GM23338 (cell line): ENCODE data around the gene LATS1. TPM values are rescaled to one million over a fixed set of nuclear protein-coding genes. Genes with fewer than 3 reads are reported as not detected.
A peak's percentile ranks its signal among the peaks of the same experiment; 100 is the strongest.

Experiments used
- ATAC-seq: fragments of 200-7000 bp; cut with Tn5 transposase; 3 replicates; pipeline ENCODE4 v1.9.1; 2020
- DNase-seq: peaks from one replicate; pipeline ENCODE4 v3.0.0-alpha.2; 2015; ENCODE audit warnings: low spot score
- H2AFZ ChIP-seq: fragments of 200-600 bp; sonication (generic); 2 replicates; pipeline ENCODE4 v1.8.0; 2016; ENCODE audit warnings: antibody characterized with exemption, mild to moderate bottlenecking, moderate library complexity
- H3F3A ChIP-seq: fragments of 200-600 bp; sonication (generic); replicated peaks from 2 replicates; pipeline ENCODE4 v1.8.0; 2017; ENCODE audit warnings: antibody characterized with exemption, mixed run types, low read depth
- H3K27ac ChIP-seq: fragments of 200-600 bp; sonication (generic); 2 replicates; pipeline ENCODE4 v1.6.1; 2016; ENCODE audit warnings: low read depth
- H3K27me3 ChIP-seq: fragments of 200-600 bp; sonication (generic); 2 replicates; pipeline ENCODE4 v1.8.0; 2016; ENCODE audit warnings: mild to moderate bottlenecking, mixed run types, moderate library complexity; ENCODE audit not compliant: insufficient read depth
- H3K36me3 ChIP-seq: fragments of 200-600 bp; sonication (generic); 2 replicates; pipeline ENCODE4 v1.8.0; 2016; ENCODE audit warnings: mild to moderate bottlenecking; ENCODE audit not compliant: insufficient read depth
- H3K4me1 ChIP-seq: fragments of 200-600 bp; sonication (generic); 2 replicates; pipeline ENCODE4 v1.8.0; 2016; ENCODE audit warnings: mild to moderate bottlenecking, moderate library complexity; ENCODE audit not compliant: insufficient read depth
- H3K4me2 ChIP-seq: fragments of 200-600 bp; sonication (generic); 2 replicates; pipeline ENCODE4 v1.7.1; 2017; ENCODE audit warnings: mixed run types
- H3K4me3 ChIP-seq: fragments of 200-600 bp; sonication (generic); 2 replicates; pipeline ENCODE4 v1.6.1; 2016; ENCODE audit warnings: mixed run types
- H3K79me2 ChIP-seq: fragments of 200-600 bp; sonication (generic); replicated peaks from 2 replicates; pipeline ENCODE4 v1.8.0; 2017; ENCODE audit warnings: mild to moderate bottlenecking; ENCODE audit not compliant: insufficient read depth
- H3K9me2 ChIP-seq: fragments of 200-600 bp; sonication (generic); 2 replicates; pipeline ENCODE4 v1.8.0; 2017; ENCODE audit not compliant: insufficient read depth
- H4K20me1 ChIP-seq: fragments of 200-600 bp; sonication (generic); replicated peaks from 2 replicates; pipeline ENCODE4 v1.8.0; 2017; ENCODE audit warnings: mild to moderate bottlenecking; ENCODE audit not compliant: insufficient read depth
- H3K27ac Mint-ChIP-seq: 2 replicates; pipeline ENCODE4 v1.8.0; 2020; ENCODE audit warnings: inconsistent platforms, mild to moderate bottlenecking, moderate library complexity, mixed read lengths
- H3K27me3 Mint-ChIP-seq: 3 replicates; pipeline ENCODE4 v1.8.0; 2022; ENCODE audit warnings: low read depth, mild to moderate bottlenecking, moderate library complexity, mixed read lengths, inconsistent platforms; ENCODE audit not compliant: insufficient read depth, poor library complexity
- H3K36me3 Mint-ChIP-seq: 3 replicates; pipeline ENCODE4 v1.8.0; 2021; ENCODE audit warnings: low read depth, mild to moderate bottlenecking, inconsistent platforms, moderate library complexity, mixed read lengths
- H3K4me1 Mint-ChIP-seq: 3 replicates; pipeline ENCODE4 v1.8.0; 2020; ENCODE audit warnings: mild to moderate bottlenecking, inconsistent platforms, mixed read lengths
- H3K4me3 Mint-ChIP-seq: 3 replicates; pipeline ENCODE4 v1.8.0; 2021; ENCODE audit warnings: moderate library complexity, mild to moderate bottlenecking, inconsistent platforms, mixed read lengths
- H3K9me3 Mint-ChIP-seq: 3 replicates; pipeline ENCODE4 v1.8.0; 2020; ENCODE audit warnings: moderate library complexity, mild to moderate bottlenecking, inconsistent platforms, mixed read lengths
- CREB1 ChIP-seq: fragments of 250-450 bp; sonication (Bioruptor Pico); IDR thresholded peaks from 2 replicates; pipeline ENCODE4 v1.5.0; 2020; ENCODE audit warnings: low read depth, mild to moderate bottlenecking, moderate library complexity
- CTCF ChIP-seq, 2 experiments: fragments of 200-600 bp in 1 of 2; sonication (generic) in 1 of 2; conservative IDR thresholded peaks; 2 replicates each; pipeline versions ENCODE4 v1.5.1 to v1.6.1; 2016 to 2017; ENCODE audit warnings: antibody characterized with exemption in 2 of 2, low read depth in 2 of 2, mild to moderate bottlenecking in 2 of 2, moderate library complexity in 1 of 2
- ETS1 ChIP-seq: IDR thresholded peaks from 2 replicates; pipeline ENCODE4 v1.6.1; 2016; ENCODE audit warnings: antibody characterized with exemption
- EZH2 ChIP-seq: fragments of 200-600 bp; sonication (generic); IDR thresholded peaks from one replicate; pipeline ENCODE4 v1.8.0; 2017; ENCODE audit warnings: antibody characterized with exemption, mild to moderate bottlenecking, low read depth; ENCODE audit not compliant: unreplicated experiment
- EZH2phosphoT487 ChIP-seq: fragments of 200-600 bp; sonication (generic); IDR thresholded peaks from one replicate; pipeline ENCODE4 v1.8.1; 2018; ENCODE audit warnings: antibody characterized with exemption; ENCODE audit not compliant: unreplicated experiment
- JUNB ChIP-seq: IDR thresholded peaks from one replicate; pipeline ENCODE4 v1.6.1; 2016; ENCODE audit warnings: antibody characterized with exemption; ENCODE audit not compliant: unreplicated experiment
- NANOG ChIP-seq: IDR thresholded peaks from 2 replicates; pipeline ENCODE4 v1.6.1; 2016; ENCODE audit warnings: antibody characterized with exemption, borderline replicate concordance
- POLR2AphosphoS5 ChIP-seq: IDR thresholded peaks from 2 replicates; pipeline ENCODE4 v1.6.1; 2016; ENCODE audit warnings: antibody characterized with exemption, low read depth
- STAT1 ChIP-seq: IDR thresholded peaks from one replicate; pipeline ENCODE4 v1.6.1; 2016; ENCODE audit warnings: antibody characterized with exemption; ENCODE audit not compliant: unreplicated experiment
- ZNF114 ChIP-seq: fragments of 250-450 bp; sonication (Bioruptor Pico); IDR thresholded peaks from 2 replicates; pipeline ENCODE4 v1.5.0; 2020; ENCODE audit warnings: mild to moderate bottlenecking, moderate library complexity
- ZNF331 ChIP-seq: fragments of 250-450 bp; sonication (Bioruptor Pico); IDR thresholded peaks from 2 replicates; pipeline ENCODE4 v1.5.0; 2020; ENCODE audit warnings: low read depth, mild to moderate bottlenecking, moderate library complexity
- ZNF462 ChIP-seq: fragments of 250-450 bp; sonication (Bioruptor Pico); IDR thresholded peaks from 2 replicates; pipeline ENCODE4 v1.5.0; 2020; ENCODE audit warnings: mild to moderate bottlenecking, moderate library complexity
- long read RNA-seq: library from polyadenylated mRNA; unstranded; transcript quantifications from one replicate; pipeline ENCODE4 v2.0.0, GENCODE V29; 2020; ENCODE audit not compliant: unreplicated experiment
- polyA plus RNA-seq: library from polyadenylated mRNA; unstranded; fragments of >200 nt; fragmentation: Nextera tagmentation; extraction: Ambion mirVana; gene quantifications from 2 replicates; pipeline ENCODE4 v1.2.1, GENCODE V29; 2016
- total RNA-seq: library from RNA; depleted of rRNA; stranded (reverse); fragments of >200 nt; shearing (Covaris generic); gene quantifications from 2 replicates; pipeline ENCODE4 v1.2.3, GENCODE V29; 2014; rRNA removed

Gene LATS1
- total RNA-seq (17.2 and 18.8 TPM in 2 replicates), polyA plus RNA-seq (6.7 and 7.5 TPM in 2 replicates)
- long read RNA-seq, partial matches to known transcripts = 3 of 5 reads
- long read RNA-seq, other reads (novel, unspliced or antisense) = 2 of 5 reads

- peak within 1 kb of the TSS; percentile 96 for H3K27ac ChIP-seq
- Mint-ChIP-seq H3K27me3 (peaks cover 1% of the 10 kb centered on the region), H3K9me3 (no peaks in the 10 kb centered on the region), H3K4me1 (peaks cover 11% of the 10 kb centered on the region), H3K27ac (peak within 1 kb of the TSS; percentile 95), H3K4me3 (peak within 1 kb of the TSS; percentile 85), H3K36me3 (peaks cover 4% of the 10 kb centered on the region; the same call in 2 of the 3 replicates)
- H3K27me3 ChIP-seq = no peaks in the 10 kb centered on the region
- H3K9me2 ChIP-seq = no peaks in the 10 kb centered on the region
- peak within 1 kb of the TSS; percentile 93 for H2AFZ ChIP-seq
- ATAC-seq (peak; percentile 91), DNase-seq (peak; percentile 89)
- no peaks in the 10 kb centered on the region; the same call in 1 of the 2 replicates for H3F3A ChIP-seq
- no peaks in the 10 kb centered on the region for H3K36me3 ChIP-seq
- H4K20me1 ChIP-seq = peaks cover 5% of the 10 kb centered on the region; the same call in 1 of the 2 replicates
- TF ChIP-seq POLR2AphosphoS5 (peak; percentile 91), CTCF (conservative IDR thresholded peaks at IDR 0.05; ENCODE audit: low read depth in 2 of 2) (no peak), STAT1 (no peak), NANOG (no peak), EZH2 (no peak), ZNF462 (CRISPR knock-in tag) (no peak), ZNF114 (CRISPR knock-in tag) (no peak), ZNF331 (CRISPR knock-in tag) (no peak), CREB1 (peak; percentile 30; the same call in 1 of the 2 replicates), ETS1 (peak; percentile 60), EZH2phosphoT487 (no peak), JUNB (no peak)
- peaks cover 60% of the 10 kb centered on the region for H3K79me2 ChIP-seq
- H3K4me3 ChIP-seq = peak within 1 kb of the TSS; percentile 80
- H3K4me2 ChIP-seq = peak within 1 kb of the TSS; percentile 77
- H3K4me1 ChIP-seq = no peaks in the 10 kb centered on the region
These were observed at the start of gene LATS1 for GRCh38 chr6:149717588-149718458. Gene LATS1 (minus strand): TSS chr6:149718101. CDS start chr6:149702126, 15,975 bp downstream.
